ENCODE data around the gene ALG5.

The ALG5 gene

GRCh38 chr13:36999054-36999714 is at the start of gene ALG5:
Gene ALG5, minus strand, starts transcription at chr13:36999340. Its CDS starts 40 bp downstream, at chr13:36999300.
- peaks cover 30% of the 10 kb centered on the region for H3K36me3 ChIP-seq (ENCODE audit: insufficient read depth, insufficient read length, low read length)
- no peaks in the 10 kb centered on the region for H3K9me3 ChIP-seq (ENCODE audit: insufficient read depth, low read length)
- DNase-seq (ENCODE audit: low read depth, low spot score): peak; percentile 71
- H3K4me1 ChIP-seq (ENCODE audit: insufficient read depth, insufficient read length): no peaks in the 10 kb centered on the region
- H3K9ac ChIP-seq (ENCODE audit: insufficient read length, low read depth): peak within 1 kb of the TSS; percentile 97
- no peaks in the 10 kb centered on the region for H3K27me3 ChIP-seq (ENCODE audit: insufficient read depth, insufficient read length)
- no peak for TF ChIP-seq ZNF274 (IDR thresholded peaks at IDR 0.05; ENCODE audit: low read depth, low read length)
- TF ChIP-seq SUZ12 (IDR thresholded peaks at IDR 0.05; ENCODE audit: extremely low read depth, insufficient read depth, insufficient read length): no peak
- peak; percentile 78 for TF ChIP-seq YY1 (IDR thresholded peaks at IDR 0.05; ENCODE audit: insufficient read depth, insufficient read length)
- peak within 1 kb of the TSS; percentile 86 for H3K4me3 ChIP-seq (ENCODE audit: insufficient read length, low read depth)

GRCh38 chr13:37047846-37048245 is 48.7 kb upstream of the ALG5 start:
- no peak for TF ChIP-seq ZNF274 (IDR thresholded peaks at IDR 0.05; ENCODE audit: low read depth, low read length)
- H3K9ac ChIP-seq (ENCODE audit: insufficient read length, low read depth): no peak overlapping the region
- no peak overlapping the region for H3K4me3 ChIP-seq (ENCODE audit: insufficient read length, low read depth)
- no peaks in the 10 kb centered on the region for H3K27me3 ChIP-seq (ENCODE audit: insufficient read depth, insufficient read length)
- DNase-seq (ENCODE audit: low read depth, low spot score): no peak
- peaks cover 56% of the 10 kb centered on the region for H3K36me3 ChIP-seq (ENCODE audit: insufficient read depth, insufficient read length, low read length)
- no peaks in the 10 kb centered on the region for H3K9me3 ChIP-seq (ENCODE audit: insufficient read depth, low read length)
- H3K4me1 ChIP-seq (ENCODE audit: insufficient read depth, insufficient read length): no peaks in the 10 kb centered on the region

- Histone ChIP-seq H3K9me3 (ENCODE audit: insufficient read depth, low read length) (no peaks in the 10 kb centered on the region), H3K4me1 (ENCODE audit: insufficient read depth, insufficient read length) (no peaks in the 10 kb centered on the region), H3K27me3 (ENCODE audit: insufficient read depth, insufficient read length) (no peaks in the 10 kb centered on the region), H3K9ac (ENCODE audit: insufficient read length, low read depth) (no peak overlapping the region), H3K36me3 (ENCODE audit: insufficient read depth, insufficient read length, low read length) (peaks cover 64% of the 10 kb centered on the region), H3K4me3 (ENCODE audit: insufficient read length, low read depth) (no peak overlapping the region)
- TF ChIP-seq SUZ12 (IDR thresholded peaks at IDR 0.05; ENCODE audit: extremely low read depth, insufficient read depth, insufficient read length) (no peak), ZNF274 (IDR thresholded peaks at IDR 0.05; ENCODE audit: low read depth, low read length) (no peak), YY1 (IDR thresholded peaks at IDR 0.05; ENCODE audit: insufficient read depth, insufficient read length) (no peak)
- DNase-seq (ENCODE audit: low read depth, low spot score): no peak
Measured at GRCh38 chr13:37047032-37047431, 47.9 kb upstream of the ALG5 start.

- peaks cover 70% of the 10 kb centered on the region for H3K36me3 ChIP-seq (ENCODE audit: insufficient read depth, insufficient read length, low read length)
- H3K4me1 ChIP-seq (ENCODE audit: insufficient read depth, insufficient read length): no peaks in the 10 kb centered on the region
- H3K4me3 ChIP-seq (ENCODE audit: insufficient read length, low read depth): no peak overlapping the region
- no peaks in the 10 kb centered on the region for H3K27me3 ChIP-seq (ENCODE audit: insufficient read depth, insufficient read length)
- no peak overlapping the region for H3K9ac ChIP-seq (ENCODE audit: insufficient read length, low read depth)
- DNase-seq (ENCODE audit: low read depth, low spot score): no peak
- no peaks in the 10 kb centered on the region for H3K9me3 ChIP-seq (ENCODE audit: insufficient read depth, low read length)
- TF ChIP-seq YY1 (IDR thresholded peaks at IDR 0.05; ENCODE audit: insufficient read depth, insufficient read length) (no peak), SUZ12 (IDR thresholded peaks at IDR 0.05; ENCODE audit: extremely low read depth, insufficient read depth, insufficient read length) (no peak), ZNF274 (IDR thresholded peaks at IDR 0.05; ENCODE audit: low read depth, low read length) (no peak)
Measured at GRCh38 chr13:37046062-37046461, 46.9 kb upstream of the ALG5 start.

GRCh38 chr13:37040789-37041188 is 41.6 kb upstream of the ALG5 start:
- DNase-seq (ENCODE audit: low read depth, low spot score): no peak
- Histone ChIP-seq H3K9ac (ENCODE audit: insufficient read length, low read depth) (no peak overlapping the region), H3K4me1 (ENCODE audit: insufficient read depth, insufficient read length) (no peaks in the 10 kb centered on the region), H3K4me3 (ENCODE audit: insufficient read length, low read depth) (no peak overlapping the region), H3K27me3 (ENCODE audit: insufficient read depth, insufficient read length) (no peaks in the 10 kb centered on the region), H3K36me3 (ENCODE audit: insufficient read depth, insufficient read length, low read length) (peaks cover 71% of the 10 kb centered on the region), H3K9me3 (ENCODE audit: insufficient read depth, low read length) (no peaks in the 10 kb centered on the region)
- TF ChIP-seq YY1 (IDR thresholded peaks at IDR 0.05; ENCODE audit: insufficient read depth, insufficient read length) (no peak), SUZ12 (IDR thresholded peaks at IDR 0.05; ENCODE audit: extremely low read depth, insufficient read depth, insufficient read length) (no peak), ZNF274 (IDR thresholded peaks at IDR 0.05; ENCODE audit: low read depth, low read length) (no peak)

- peaks cover 74% of the 10 kb centered on the region for H3K36me3 ChIP-seq (ENCODE audit: insufficient read depth, insufficient read length, low read length)
- no peaks in the 10 kb centered on the region for H3K27me3 ChIP-seq (ENCODE audit: insufficient read depth, insufficient read length)
- H3K4me1 ChIP-seq (ENCODE audit: insufficient read depth, insufficient read length): no peaks in the 10 kb centered on the region
- H3K9ac ChIP-seq (ENCODE audit: insufficient read length, low read depth): no peak overlapping the region
- no peak for DNase-seq (ENCODE audit: low read depth, low spot score)
- H3K9me3 ChIP-seq (ENCODE audit: insufficient read depth, low read length): no peaks in the 10 kb centered on the region
- no peak for TF ChIP-seq ZNF274 (IDR thresholded peaks at IDR 0.05; ENCODE audit: low read depth, low read length)
- no peak overlapping the region for H3K4me3 ChIP-seq (ENCODE audit: insufficient read length, low read depth)
Measured at GRCh38 chr13:37039896-37040295, 40.8 kb upstream of the ALG5 start.

- H3K36me3 ChIP-seq (ENCODE audit: insufficient read depth, insufficient read length, low read length): peaks cover 71% of the 10 kb centered on the region
- H3K4me1 ChIP-seq (ENCODE audit: insufficient read depth, insufficient read length): no peaks in the 10 kb centered on the region
- no peaks in the 10 kb centered on the region for H3K27me3 ChIP-seq (ENCODE audit: insufficient read depth, insufficient read length)
- no peak for DNase-seq (ENCODE audit: low read depth, low spot score)
- TF ChIP-seq YY1 (IDR thresholded peaks at IDR 0.05; ENCODE audit: insufficient read depth, insufficient read length) (no peak), ZNF274 (IDR thresholded peaks at IDR 0.05; ENCODE audit: low read depth, low read length) (no peak), SUZ12 (IDR thresholded peaks at IDR 0.05; ENCODE audit: extremely low read depth, insufficient read depth, insufficient read length) (no peak)
- no peak overlapping the region for H3K4me3 ChIP-seq (ENCODE audit: insufficient read length, low read depth)
- H3K9ac ChIP-seq (ENCODE audit: insufficient read length, low read depth): no peak overlapping the region
- no peaks in the 10 kb centered on the region for H3K9me3 ChIP-seq (ENCODE audit: insufficient read depth, low read length)
Measured at GRCh38 chr13:37037241-37037640, 38.1 kb upstream of the ALG5 start.
